Neutrophil (primary cell): ENCODE results near the gene ENTPD6.

Source experiments
- H3K27ac ChIP-seq: fragments of 200-600 bp; sonication (generic); 2 replicates; pipeline ENCODE4 v1.5.1; 2016; ENCODE audit warnings: mild to moderate bottlenecking, moderate library complexity
- H3K27me3 ChIP-seq: fragments of 200-600 bp; sonication (generic); 2 replicates; pipeline ENCODE4 v1.6.0; 2016; ENCODE audit warnings: mild to moderate bottlenecking
- H3K36me3 ChIP-seq: fragments of 200-600 bp; sonication (generic); 2 replicates; pipeline ENCODE4 v1.5.1; 2017
- H3K4me1 ChIP-seq, 2 experiments: fragments of 200-600 bp in 1 of 2; sonication (generic) in 1 of 2; 1 replicate in 1 of 2; 2 replicates in 1 of 2; pipeline versions ENCODE4 v1.5.1 to v1.6.1; 2013 to 2016; ENCODE audit warnings: low read depth in 1 of 2, low read length in 1 of 2, mild to moderate bottlenecking in 1 of 2, moderate library complexity in 1 of 2; ENCODE audit not compliant: control insufficient read depth in 1 of 2, insufficient read depth in 1 of 2
- H3K4me3 ChIP-seq, 2 experiments: fragments of 200-600 bp in 1 of 2; sonication (generic) in 1 of 2; 1 replicate in 1 of 2; 2 replicates in 1 of 2; pipeline ENCODE4 v1.5.1; 2013 to 2016; ENCODE audit warnings: low read depth in 1 of 2, low read length in 1 of 2, mild to moderate bottlenecking in 1 of 2, moderate library complexity in 1 of 2
- H3K9me3 ChIP-seq: fragments of 200-600 bp; sonication (generic); 2 replicates; pipeline ENCODE4 v1.5.1; 2016
- TF ChIP-seq, protein P1 (sequence below): fragments of 200-600 bp; sonication (generic); IDR thresholded peaks from 2 replicates; pipeline ENCODE4 v1.5.1; 2016; ENCODE audit warnings: antibody characterized with exemption

ENTPD6 gene

GRCh38 chr20:25273541-25274358, 78.2 kb downstream of the ENTPD6 start:
- TF ChIP-seq, protein P1, sequence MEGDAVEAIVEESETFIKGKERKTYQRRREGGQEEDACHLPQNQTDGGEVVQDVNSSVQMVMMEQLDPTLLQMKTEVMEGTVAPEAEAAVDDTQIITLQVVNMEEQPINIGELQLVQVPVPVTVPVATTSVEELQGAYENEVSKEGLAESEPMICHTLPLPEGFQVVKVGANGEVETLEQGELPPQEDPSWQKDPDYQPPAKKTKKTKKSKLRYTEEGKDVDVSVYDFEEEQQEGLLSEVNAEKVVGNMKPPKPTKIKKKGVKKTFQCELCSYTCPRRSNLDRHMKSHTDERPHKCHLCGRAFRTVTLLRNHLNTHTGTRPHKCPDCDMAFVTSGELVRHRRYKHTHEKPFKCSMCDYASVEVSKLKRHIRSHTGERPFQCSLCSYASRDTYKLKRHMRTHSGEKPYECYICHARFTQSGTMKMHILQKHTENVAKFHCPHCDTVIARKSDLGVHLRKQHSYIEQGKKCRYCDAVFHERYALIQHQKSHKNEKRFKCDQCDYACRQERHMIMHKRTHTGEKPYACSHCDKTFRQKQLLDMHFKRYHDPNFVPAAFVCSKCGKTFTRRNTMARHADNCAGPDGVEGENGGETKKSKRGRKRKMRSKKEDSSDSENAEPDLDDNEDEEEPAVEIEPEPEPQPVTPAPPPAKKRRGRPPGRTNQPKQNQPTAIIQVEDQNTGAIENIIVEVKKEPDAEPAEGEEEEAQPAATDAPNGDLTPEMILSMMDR, result no peak
- H3K36me3 ChIP-seq, result peaks cover 95% of the 10 kb centered on the region

DNA sequence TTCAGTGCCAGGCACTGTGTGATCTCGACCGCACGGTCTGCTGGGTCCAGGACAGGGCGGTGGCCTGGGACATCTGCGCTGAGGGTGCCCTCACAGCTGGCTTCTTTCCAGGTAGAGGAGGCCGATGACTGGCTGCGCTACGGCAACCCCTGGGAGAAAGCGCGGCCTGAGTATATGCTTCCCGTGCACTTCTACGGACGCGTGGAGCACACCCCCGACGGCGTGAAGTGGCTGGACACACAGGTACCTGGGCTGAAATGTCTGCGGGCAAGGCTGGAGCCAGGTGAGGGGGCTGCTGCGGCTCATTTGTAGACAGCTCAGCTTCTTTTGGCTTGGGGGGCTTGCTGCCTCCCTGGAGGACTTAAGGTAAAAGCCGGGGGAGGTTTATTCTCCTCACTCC, 79.0 kb downstream of the ENTPD6 start:
- Histone ChIP-seq H3K4me1 (no peaks in the 10 kb centered on the region), H3K4me3 (no peak overlapping the region), H3K9me3 (no peaks in the 10 kb centered on the region), H3K27me3 (no peaks in the 10 kb centered on the region), H3K27ac (no peak overlapping the region), H3K36me3 (peaks cover 97% of the 10 kb centered on the region)
- TF ChIP-seq, protein P1, result no peak

More at GRCh38 chr20:25273541-25274358, 78.2 kb downstream of the ENTPD6 start:
- Histone ChIP-seq H3K4me1 (no peaks in the 10 kb centered on the region), H3K4me3 (no peak overlapping the region), H3K27me3 (no peaks in the 10 kb centered on the region), H3K9me3 (no peaks in the 10 kb centered on the region), H3K27ac (no peak overlapping the region)

GRCh38 chr20:25274891-25275812, 79.6 kb downstream of the ENTPD6 start:
- Histone ChIP-seq H3K4me3 (no peak overlapping the region), H3K27ac (no peak overlapping the region), H3K36me3 (peaks cover 97% of the 10 kb centered on the region), H3K4me1 (no peaks in the 10 kb centered on the region), H3K9me3 (no peaks in the 10 kb centered on the region), H3K27me3 (no peaks in the 10 kb centered on the region)
- TF ChIP-seq, protein P1, result no peak

GRCh38 chr20:25275813-25276532, 80.5 kb downstream of the ENTPD6 start:
- TF ChIP-seq, protein P1, result no peak
- no peaks in the 10 kb centered on the region for H3K27me3 ChIP-seq
- peaks cover 97% of the 10 kb centered on the region for H3K36me3 ChIP-seq
- no peak overlapping the region for H3K4me3 ChIP-seq
- no peaks in the 10 kb centered on the region for H3K4me1 ChIP-seq
- H3K27ac ChIP-seq, result no peak overlapping the region
- no peaks in the 10 kb centered on the region for H3K9me3 ChIP-seq
